ENCODE data around the gene TMEM255B. TPM values are rescaled to one million over a fixed set of nuclear protein-coding genes. Genes with fewer than 3 reads are reported as not detected.
"Not testable (repeated sequence)": the region's sequence is repeated elsewhere in the genome, so short reads cannot be mapped to it uniquely, and the experiment has no call there.

TMEM255B gene
- polyA plus RNA-seq, 3 donors, result 4.6 to 7.0 (median 4.8) TPM

DNA sequence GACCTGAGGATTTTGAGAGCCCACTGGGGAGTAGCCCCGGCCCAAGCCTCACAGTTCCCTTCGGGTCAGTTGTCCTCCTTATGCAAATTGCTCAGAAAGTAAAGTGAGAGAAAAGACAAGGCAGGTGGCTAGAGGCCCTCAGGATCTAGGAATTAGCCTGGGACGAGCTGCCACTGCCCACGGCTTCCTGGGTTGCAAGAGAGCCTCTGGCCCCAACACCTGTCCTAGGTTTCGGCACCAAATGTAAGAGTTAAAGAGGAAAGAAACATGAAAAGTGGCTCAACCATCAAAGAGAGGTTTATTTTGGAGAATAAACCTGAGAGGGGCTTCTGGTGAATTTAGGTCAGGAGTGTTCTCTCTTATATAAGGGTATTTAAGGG, 25.6 kb downstream of the TMEM255B start:
- no peak for DNase-seq (ENCODE audit: low read depth in 3 of 3, low spot score in 2 of 3)

DNA sequence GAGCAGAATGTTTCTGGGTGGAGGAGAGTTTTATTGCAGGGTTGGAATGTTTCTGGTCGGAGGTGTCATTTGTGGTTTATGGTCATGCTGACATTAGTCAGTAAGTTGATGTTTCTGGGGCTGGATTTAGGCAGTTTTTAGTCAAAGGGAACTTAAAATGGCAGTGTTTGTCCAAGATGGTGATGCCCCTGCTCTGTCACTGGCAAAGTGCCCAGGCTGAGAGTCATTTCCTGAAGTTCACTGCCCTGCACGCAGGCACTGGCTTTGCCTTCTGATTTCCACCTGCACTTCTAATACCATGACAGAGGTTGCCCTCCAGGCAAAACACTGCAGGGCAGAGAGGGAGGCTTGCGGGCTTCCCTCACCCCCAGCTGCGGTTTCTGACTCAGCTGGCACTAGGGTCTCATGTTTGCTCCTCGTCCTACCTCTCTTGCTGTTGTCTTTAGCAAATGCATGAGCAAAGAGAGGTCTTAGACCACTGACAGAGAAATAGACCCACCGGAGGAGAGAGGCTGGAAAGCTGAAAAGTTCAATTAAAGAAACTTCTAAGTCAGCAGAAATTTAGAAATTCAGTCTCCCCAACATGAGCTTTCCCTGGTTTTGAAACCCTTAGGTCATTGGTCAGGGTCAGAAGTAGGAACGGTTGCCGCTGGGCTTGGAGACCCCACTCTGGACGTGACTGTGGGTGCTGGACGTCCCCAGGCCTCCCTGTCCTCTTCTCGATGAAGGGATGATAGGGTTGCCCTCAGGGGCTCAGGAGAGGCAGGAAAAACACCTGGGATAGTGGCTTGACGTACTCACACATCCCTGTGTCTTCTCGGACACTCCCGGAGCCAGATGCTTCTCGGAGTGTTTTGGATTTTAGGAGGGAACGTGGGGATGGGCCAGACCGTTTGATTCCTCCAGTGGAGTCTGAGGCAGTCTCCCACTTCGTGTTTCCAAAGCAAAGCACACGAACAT, 26.3 kb downstream of the TMEM255B start:
- no peak for DNase-seq (ENCODE audit: low read depth in 3 of 3, low spot score in 2 of 3)

- DNase-seq (ENCODE audit: low read depth in 3 of 3, low spot score in 2 of 3), result no peak
Observed at GRCh38 chr13:113786262-113786841, 27.3 kb downstream of the TMEM255B start.

DNA sequence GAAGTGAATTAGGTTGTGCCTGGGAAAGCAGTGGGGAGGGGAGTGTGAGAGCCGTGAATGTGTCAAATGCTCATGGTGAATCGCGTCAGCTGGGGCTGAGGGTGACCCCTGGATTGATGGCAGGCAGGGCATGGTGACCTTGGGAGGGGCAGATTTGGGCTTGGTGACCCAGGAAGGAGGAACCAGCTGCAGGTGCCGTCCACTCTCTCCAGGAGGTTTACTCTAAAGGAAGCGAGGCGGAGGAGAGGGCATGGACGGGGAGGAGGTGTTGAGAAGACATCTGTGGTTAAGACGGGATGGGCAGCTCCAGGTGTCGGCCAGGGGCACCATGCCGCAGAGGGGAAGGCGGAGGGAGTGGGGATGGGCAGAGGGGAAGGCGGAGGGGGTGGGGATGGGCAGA, 28.7 kb downstream of the TMEM255B start:
- DNase-seq (ENCODE audit: low read depth in 3 of 3, low spot score in 2 of 3), result no peak

GRCh38 chr13:113788413-113789135, 29.5 kb downstream of the TMEM255B start:
- DNase-seq (ENCODE audit: low read depth in 3 of 3, low spot score in 2 of 3), result no peak

- no peak for DNase-seq (ENCODE audit: low read depth in 3 of 3, low spot score in 2 of 3)
Observed at GRCh38 chr13:113789167-113789566, 30.1 kb downstream of the TMEM255B start.

DNA sequence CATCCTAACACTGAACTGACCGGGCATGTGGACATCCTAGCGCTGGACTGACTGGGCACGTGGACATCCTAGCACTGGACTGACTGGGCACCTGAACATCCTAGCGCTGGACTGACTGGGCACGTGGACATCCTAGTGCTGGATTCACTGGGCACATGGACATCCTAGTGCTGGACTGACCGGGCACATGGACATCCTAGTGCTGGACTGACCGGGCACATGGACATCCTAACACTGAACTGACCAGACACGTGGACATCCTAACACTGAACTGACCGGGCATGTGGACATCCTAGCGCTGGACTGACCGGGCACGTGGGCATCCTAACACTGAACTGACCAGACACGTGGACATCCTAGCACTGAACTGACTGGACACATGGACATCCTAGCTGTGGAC, 30.9 kb downstream of the TMEM255B start:
- not testable (repeated sequence) for DNase-seq (ENCODE audit: low read depth in 3 of 3, low spot score in 2 of 3)

- DNase-seq (ENCODE audit: low read depth in 3 of 3, low spot score in 2 of 3), result no peak
Observed at GRCh38 chr13:113791226-113791625, 32.2 kb downstream of the TMEM255B start.

DNA sequence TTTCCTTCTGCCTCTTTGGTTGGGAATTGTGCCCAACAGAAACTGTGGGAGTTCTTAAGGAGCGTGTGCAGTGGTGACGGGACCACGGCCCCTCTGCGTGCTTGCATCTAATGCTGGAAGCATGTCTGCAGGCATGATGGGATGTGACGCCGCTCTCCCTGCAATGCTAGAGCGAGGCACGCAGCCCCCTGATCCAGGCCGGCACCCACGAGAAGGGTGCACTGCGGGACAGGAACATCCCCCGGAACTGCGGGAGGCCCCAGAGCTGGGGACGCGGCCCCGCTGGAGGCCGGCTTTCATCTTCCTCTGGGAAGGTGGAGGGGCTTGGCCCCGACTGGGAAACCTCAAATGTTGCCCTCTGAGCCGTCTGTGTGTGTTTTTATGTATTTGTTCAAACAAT, 32.7 kb downstream of the TMEM255B start:
- DNase-seq (ENCODE audit: low read depth in 3 of 3, low spot score in 2 of 3), result no peak

DNA sequence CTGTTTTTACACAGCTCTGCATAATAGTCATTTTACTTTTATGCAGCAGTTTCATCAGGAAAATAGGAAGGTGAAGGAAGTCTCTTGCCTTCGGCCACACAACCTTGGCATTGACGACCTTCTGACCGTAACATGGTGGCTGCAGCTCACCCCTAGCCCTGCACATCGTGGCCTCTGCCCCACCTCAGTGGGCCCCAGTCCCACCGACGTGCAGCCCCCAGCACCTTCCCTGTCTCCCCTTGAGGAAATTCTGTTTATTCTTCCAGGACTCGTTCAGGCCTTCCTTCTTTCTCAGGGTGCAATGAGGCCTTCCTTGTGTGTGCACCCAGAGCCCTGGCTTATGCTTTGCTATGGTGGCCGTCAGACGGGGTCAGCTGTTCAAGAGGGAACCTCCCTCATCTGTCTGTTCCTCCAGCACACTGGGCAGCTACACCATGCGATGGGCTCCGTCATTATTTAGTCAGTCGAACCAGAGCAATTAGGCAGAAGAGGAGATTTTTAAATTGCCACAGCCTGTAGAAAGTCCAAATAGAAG, 33.3 kb downstream of the TMEM255B start:
- no peak for DNase-seq (ENCODE audit: low read depth in 3 of 3, low spot score in 2 of 3)

DNA sequence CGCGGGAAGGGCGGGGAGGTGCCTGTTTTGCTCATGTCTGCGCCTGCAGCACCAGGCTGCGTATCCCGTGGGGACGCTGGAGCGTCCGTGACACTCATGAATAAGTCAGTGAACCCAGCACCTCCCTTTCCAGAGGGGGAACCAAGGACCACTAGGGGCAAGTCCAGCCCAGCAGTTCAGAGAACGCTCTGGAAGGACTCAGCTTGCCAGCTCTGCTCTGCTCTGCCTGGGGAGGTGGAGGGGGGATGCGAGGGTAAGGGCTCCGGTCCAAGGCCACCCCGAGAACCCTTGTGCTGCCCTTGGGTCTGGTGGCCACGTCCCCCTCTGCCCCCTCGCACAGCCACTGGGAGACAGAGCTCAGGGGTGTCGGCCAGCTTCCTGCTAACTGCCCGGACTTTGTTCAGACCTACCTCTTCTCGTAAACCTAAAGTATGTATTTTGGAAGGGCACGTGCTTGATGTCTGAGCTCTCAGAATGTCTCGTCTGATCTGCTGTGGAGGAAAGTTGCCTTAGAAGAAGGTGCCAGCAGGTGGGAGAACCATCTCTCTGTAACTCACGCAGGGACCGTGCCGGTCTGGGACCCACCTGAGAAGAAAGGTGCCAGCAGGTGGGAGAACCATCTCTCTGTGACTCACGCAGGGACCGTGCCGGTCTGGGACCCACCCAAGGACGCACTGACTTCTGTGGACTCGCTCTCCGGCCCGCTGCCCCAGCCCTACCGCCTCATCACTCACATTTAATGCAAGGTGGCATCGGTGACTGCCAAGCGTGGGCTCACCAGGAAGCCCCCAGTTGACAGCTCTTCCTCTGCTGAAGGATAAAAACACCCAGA, 34.1 kb downstream of the TMEM255B start:
- no peak for DNase-seq (ENCODE audit: low read depth in 3 of 3, low spot score in 2 of 3)

GRCh38 chr13:113793718-113794085, 34.7 kb downstream of the TMEM255B start:
- no peak for DNase-seq (ENCODE audit: low read depth in 3 of 3, low spot score in 2 of 3)

- DNase-seq (ENCODE audit: low read depth in 3 of 3, low spot score in 2 of 3), result no peak
Observed at GRCh38 chr13:113794086-113794485, 35.1 kb downstream of the TMEM255B start.

DNA sequence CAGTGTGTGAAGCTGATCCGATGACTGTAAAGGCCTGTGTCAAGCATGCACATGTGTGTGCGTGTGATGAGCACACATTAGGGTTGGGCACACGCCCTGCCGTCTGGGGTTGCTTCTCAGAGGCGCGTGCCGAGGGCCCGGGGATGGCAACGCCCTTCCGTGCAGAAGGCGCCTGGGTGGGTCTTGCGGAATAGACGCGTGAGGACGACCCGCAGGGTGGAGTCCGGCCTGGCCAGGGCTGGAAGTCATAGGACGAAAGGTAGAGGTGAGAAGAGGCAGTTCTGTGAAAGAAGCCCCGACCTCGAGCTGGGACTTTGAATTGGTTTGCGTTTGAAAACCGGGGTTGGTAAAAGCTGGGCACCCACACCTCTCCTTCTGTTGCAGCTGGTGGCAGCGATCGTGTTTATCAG, 35.7 kb downstream of the TMEM255B start:
- DNase-seq (ENCODE audit: low read depth in 3 of 3, low spot score in 2 of 3), result no peak

DNA sequence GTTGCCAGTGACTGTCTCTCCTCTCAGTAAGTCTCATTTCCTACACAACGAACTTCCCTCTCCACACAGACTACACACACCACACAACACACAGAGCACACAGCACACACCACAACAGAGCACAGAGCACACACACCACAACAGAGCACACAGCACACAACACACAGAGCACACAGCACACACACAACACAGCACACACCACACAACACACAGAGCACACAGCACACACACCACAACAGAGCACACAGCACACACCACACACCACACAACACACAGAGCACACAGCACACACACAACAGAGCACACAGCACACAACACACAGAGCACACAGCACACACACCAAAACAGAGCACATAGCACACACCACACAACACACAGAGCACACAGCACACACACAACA, 36.3 kb downstream of the TMEM255B start:
- not testable (repeated sequence) for DNase-seq (ENCODE audit: low read depth in 3 of 3, low spot score in 2 of 3)

- no peak for DNase-seq (ENCODE audit: low read depth in 3 of 3, low spot score in 2 of 3)
Observed at GRCh38 chr13:113796211-113796963, 37.4 kb downstream of the TMEM255B start.

DNA sequence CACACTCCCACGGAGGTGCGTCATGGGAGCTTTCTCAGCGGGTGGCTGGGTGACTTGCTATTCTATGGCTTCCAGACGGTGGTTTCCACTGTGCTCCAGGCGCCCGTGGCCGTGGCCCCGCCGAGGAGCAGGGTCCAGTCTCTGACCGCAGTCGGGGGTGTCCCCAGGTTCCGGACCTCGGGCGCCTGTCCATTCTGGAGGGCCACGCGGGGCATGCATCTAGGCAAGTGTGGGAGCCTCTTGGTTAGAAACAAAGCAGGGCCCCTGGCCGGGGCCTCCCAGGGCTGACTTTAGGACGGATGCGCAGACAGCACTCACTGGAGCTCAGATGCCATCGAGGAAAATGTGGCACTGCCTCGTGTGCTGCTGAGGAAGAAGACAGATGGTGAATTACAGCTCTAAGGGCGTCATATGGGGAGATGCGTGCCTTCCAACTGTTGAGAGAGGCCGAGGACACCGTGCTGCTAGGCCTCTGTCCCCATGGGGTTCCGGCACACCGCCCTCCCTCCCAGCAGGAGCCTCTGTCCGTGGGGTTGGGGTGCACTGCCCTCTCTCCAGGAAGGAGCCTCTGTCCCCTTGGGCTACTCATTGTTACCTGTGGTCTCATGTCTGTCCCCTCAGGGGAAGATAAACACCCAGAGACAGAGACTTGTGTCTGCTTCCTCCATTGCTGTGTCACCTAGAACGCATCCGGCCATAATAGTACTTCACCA, 38.1 kb downstream of the TMEM255B start:
- DNase-seq (ENCODE audit: low read depth in 3 of 3, low spot score in 2 of 3), result no peak

GRCh38 chr13:113798200-113798811, 39.3 kb downstream of the TMEM255B start:
- no peak for DNase-seq (ENCODE audit: low read depth in 3 of 3, low spot score in 2 of 3)

DNA sequence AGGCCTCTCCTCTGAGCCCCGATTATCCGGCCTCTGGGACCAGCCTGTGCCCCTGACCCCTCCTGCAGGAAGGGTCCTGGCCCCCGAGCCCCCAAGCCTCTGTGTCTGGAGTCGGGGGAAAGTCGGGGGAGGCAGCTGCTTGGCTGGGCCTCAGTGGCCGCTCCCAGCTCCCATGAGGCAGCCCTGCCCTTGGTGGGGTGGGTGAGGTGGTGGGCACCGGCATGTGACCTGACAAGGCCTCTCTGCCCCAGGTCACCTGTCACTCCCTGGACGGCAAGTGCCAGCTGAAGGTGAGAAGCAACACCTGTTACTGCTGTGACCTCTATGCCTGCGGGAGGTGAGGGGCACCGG, 41.5 kb downstream of the TMEM255B start:
- DNase-seq (ENCODE audit: low read depth in 3 of 3, low spot score in 2 of 3), result no peak
